Stromal cell of bone marrow (primary cell): ENCODE results near the gene CAPN5.
A peak's percentile ranks its signal among the peaks of the same experiment; 100 is the strongest.
"Not testable (repeated sequence)": the region's sequence is repeated elsewhere in the genome, so short reads cannot be mapped to it uniquely, and the experiment has no call there.

ENCODE experiments used
- DNase-seq: peaks from one replicate; pipeline ENCODE4 v3.0.0-alpha.2; 2012; ENCODE audit warnings: low read depth

CAPN5 gene

GRCh38 chr11:77042111-77042726, 24.6 kb upstream of the CAPN5 start:
- DNase-seq: no peak

DNA sequence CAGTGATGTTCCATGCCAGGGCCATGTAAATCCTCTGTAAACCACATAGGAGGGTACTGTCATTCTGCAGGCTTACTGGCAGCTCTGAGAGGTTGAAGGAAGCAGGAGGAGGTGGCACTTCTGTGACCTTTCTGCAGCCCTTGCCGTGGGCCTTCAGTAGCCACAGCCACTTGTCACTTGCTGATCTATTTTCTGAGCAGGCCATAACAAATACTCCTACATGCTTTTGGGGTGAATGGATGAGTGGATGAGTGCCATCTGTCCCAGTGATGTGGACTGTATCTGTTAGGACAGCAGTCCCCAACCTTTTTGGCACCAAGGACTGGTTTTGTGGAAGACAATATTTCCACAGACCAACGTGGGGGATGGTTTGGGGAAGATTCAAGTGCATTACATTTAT, 22.4 kb upstream of the CAPN5 start:
- no peak for DNase-seq

GRCh38 chr11:77044886-77045285, 21.9 kb upstream of the CAPN5 start:
- no peak for DNase-seq

- DNase-seq: no peak
Measured at GRCh38 chr11:77046060-77046501, 20.7 kb upstream of the CAPN5 start.

DNA sequence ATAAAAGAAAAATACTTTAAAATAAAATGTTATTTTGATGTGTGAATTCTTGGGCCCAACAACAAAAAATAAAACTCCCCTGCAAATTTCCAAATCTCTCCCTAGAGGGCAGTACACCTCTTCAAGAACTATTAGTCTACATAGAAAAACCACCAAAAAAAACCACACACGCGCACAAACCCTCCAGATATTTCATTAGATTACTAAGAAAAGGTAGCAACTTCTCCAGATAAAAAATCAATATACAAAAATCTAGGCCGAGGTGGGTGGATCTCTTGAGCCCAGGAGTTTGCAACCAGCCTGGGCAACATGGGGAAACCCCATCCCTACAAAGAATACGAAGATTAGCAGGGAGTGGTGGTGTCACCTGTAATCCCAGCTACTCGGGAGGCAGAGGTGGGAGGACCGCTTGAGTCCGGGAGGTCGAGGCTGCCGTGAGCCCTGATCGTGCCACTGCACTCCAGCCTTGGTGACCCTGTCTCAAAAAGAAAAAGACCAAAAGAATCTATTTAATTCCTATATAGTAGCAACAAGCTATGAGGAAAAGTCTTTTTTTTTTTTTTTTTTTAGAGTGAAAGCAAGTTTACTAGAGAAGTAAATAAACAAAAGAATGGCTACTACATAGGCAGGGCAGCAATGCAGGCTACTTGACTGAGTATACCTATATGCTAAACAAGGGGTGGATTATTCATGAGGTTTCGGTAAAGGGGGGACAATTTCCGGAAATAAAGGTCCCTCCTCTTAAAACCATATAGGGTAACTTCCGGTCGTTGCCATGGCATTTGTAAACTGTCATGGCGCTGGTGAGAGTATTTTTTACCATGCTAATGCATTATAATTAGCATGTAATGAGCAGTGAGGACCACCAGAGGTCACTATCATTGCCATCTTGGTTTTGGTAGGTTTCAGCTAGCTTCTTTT, 19.5 kb upstream of the CAPN5 start:
- peak; percentile 85 for DNase-seq

DNA sequence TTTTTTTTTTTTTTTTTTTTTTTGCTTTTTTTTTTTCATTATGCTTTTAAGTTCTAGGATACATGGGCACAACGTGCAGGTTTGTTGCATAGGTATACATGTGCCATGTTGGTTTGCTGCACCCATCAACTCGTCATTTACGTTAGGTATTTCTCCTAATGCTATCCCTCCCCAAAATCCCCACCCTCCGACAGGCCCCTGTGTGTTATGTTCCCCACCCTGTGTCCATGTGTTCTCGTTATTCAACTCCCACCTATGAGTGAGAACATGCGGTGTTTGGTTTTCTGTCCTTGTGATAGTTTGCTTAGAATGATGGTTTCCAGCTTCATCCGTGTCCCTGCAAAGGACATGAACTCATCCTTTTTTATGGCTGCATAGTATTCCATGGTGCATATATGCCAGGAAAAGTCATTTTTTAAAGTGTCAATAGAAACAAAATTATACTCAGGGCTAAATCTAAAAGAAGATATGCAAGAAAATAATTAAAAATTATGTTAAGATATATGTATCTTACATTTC, 18.8 kb upstream of the CAPN5 start:
- not testable (repeated sequence) for DNase-seq

GRCh38 chr11:77049026-77049425, 17.7 kb upstream of the CAPN5 start:
- DNase-seq: no peak

GRCh38 chr11:77051511-77051910, 15.3 kb upstream of the CAPN5 start:
- DNase-seq: no peak

- DNase-seq: no peak
Measured at GRCh38 chr11:77052518-77052917, 14.3 kb upstream of the CAPN5 start.

DNA sequence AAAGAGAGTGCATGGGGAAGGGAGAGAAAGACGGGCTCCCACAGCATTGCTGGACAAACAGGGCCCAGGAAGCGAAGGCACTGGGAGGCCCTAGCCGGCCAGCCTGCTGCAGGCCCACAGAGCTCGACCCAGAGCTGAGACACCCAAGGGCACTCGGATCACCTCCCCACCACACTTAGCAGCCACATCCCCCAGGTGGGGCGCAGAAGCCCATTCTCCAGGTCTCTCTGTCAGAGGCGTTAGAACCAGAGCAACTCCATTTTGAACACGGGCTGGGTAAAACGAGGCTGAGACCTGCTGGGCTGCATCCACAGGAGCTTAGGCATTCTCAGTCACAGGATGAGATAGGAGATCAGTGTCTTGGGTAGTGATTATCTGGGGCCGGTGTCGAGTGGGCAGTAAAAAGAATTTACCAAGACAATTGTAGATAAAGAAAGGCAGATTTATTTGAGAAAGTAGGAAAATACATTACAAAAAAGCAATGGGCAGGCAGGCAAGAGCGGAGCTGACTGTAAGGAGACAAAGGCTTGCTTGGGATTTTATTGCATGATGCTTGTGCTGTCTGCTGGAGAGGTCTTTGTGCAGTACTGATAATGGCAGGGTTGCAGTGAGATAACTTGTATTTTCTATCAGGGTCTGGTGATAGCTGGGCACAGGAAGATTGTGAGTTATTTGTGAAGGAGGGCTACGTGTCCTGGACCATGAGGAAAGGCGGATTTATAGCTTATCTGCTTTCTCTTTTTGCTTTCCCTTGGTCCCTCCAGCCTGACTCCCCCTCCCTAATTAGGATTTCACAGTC, 13.4 kb upstream of the CAPN5 start:
- no peak for DNase-seq

- DNase-seq: no peak
Measured at GRCh38 chr11:77054084-77054483, 12.7 kb upstream of the CAPN5 start.

GRCh38 chr11:77055101-77055561, 11.6 kb upstream of the CAPN5 start:
- DNase-seq: no peak

- no peak for DNase-seq
Measured at GRCh38 chr11:77055913-77056312, 10.9 kb upstream of the CAPN5 start.

- no peak for DNase-seq
Measured at GRCh38 chr11:77056814-77057402, 9.9 kb upstream of the CAPN5 start.

- no peak for DNase-seq
Measured at GRCh38 chr11:77057938-77058474, 8.8 kb upstream of the CAPN5 start.

DNA sequence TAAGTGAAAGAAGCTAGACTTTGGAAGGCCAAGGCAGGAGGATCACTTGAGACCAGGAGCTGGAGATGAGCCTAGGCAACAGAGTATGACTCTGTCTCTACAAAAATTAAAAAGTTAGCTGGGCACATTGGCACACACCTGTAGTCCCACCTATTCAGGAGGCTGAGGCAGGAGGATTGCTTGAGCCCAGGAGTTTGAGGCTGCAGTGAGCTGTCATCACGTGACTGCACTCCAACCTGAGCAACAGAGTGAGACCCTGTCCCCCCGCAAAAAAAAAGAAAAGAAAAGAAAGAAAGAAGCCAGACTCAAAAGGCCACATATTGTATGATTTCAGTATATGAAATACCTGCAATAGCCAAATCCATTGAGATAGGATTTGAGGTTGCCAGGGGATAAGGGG, 7.9 kb upstream of the CAPN5 start:
- DNase-seq: no peak

DNA sequence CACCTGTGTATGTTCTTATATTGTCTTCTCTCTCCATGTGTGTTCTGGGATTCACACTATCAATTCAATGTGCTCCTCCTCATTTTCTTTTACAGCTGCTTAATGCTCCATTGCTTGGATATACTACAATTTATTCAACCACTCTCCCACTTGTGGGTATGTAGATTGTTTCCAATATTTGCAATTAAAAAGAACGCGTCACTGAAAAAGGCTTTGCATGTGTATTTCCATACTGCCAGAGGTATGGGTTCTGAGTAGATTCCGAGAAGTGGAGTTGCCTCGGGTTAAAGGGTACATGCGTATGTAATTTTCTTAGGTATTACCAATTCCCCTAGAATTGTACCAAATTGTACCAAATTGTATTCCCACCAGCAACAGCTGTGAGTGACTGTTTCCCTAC, 7.0 kb upstream of the CAPN5 start:
- no peak for DNase-seq

DNA sequence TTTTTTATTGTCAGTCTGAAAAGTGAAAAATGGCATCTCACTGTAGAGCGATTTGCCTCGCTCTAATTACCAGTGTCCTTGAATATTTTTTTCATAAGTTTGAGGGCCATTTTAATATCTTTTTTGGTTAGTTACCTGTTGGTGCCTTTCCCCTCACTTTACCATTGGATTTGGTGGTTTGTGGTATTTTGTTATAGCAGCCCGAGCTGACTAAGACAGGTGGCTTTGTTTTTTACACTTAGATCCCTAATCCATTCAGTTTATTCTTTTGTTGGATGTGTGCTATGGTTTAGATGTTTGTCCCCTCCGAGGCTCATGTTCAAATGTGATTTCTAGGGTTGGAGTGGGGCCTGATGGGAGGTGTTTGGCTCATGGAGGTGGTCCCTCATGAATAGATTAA, 6.5 kb upstream of the CAPN5 start:
- no peak for DNase-seq

DNA sequence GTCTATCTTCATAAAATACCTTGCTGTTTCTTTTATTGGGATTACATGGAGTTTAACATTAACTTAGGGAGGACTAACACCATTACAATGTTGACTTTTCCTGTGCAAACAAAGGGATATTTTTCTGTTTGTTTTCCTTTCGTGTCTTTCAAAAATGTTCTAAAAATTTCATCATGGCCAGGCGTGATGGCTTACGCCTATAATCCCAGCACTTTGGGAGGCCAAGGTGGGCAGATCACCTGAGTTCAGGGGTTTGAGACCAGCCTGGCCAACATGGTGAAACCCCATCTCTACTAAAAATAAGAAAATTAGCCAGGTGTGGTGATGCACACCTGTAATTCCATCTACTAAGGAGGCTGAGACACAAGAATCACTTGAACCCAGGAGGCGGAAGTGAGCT, 5.5 kb upstream of the CAPN5 start:
- DNase-seq: not testable (repeated sequence)

- DNase-seq: no peak
Measured at GRCh38 chr11:77062924-77063323, 3.8 kb upstream of the CAPN5 start.

- DNase-seq: no peak
Measured at GRCh38 chr11:77063407-77063806, 3.4 kb upstream of the CAPN5 start.

GRCh38 chr11:77063861-77064260, 2.9 kb upstream of the CAPN5 start:
- no peak for DNase-seq
